ENCODE results near the gene SPOCK1.

Gene SPOCK1

GRCh38 chr5:137085206-137085605 is 413.9 kb downstream of the SPOCK1 start:
- Mint-ChIP-seq H3K27me3 (ENCODE audit: low read depth) (no peaks in the 10 kb centered on the region), H3K36me3 (ENCODE audit: low read depth) (no peaks in the 10 kb centered on the region), H3K4me1 (ENCODE audit: low read depth) (no peaks in the 10 kb centered on the region), H3K4me3 (no peak overlapping the region), H3K9me3 (no peaks in the 10 kb centered on the region), H3K27ac (no peak overlapping the region)
- DNase-seq (ENCODE audit: low spot score): no peak

DNA sequence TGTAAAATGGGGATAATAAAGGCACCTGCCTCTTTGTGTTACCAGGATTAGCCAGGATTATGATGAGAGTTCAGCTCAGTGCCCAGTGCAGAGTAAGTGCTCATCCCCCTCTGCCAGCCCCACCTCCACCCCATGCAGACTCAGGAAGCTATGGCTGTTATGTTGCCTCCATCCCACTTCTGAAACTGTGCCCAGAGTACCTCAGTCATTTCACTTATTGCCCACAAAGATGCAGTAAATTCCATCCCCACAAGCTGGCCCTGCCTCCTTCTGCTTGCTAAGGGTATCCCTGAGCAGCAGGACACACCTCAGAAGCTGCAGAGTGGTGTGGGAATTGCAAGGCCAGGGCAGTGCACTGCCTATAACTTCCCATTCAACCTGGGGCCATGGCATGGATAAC is 415.1 kb downstream of the SPOCK1 start:
- Mint-ChIP-seq H3K9me3 (no peaks in the 10 kb centered on the region), H3K27ac (no peak overlapping the region), H3K27me3 (ENCODE audit: low read depth) (no peaks in the 10 kb centered on the region), H3K4me1 (ENCODE audit: low read depth) (no peaks in the 10 kb centered on the region), H3K36me3 (ENCODE audit: low read depth) (no peaks in the 10 kb centered on the region), H3K4me3 (no peak overlapping the region)
- no peak for DNase-seq (ENCODE audit: low spot score)

- Mint-ChIP-seq H3K9me3 (no peaks in the 10 kb centered on the region), H3K4me3 (no peak overlapping the region), H3K36me3 (ENCODE audit: low read depth) (no peaks in the 10 kb centered on the region), H3K27ac (no peak overlapping the region), H3K27me3 (ENCODE audit: low read depth) (no peaks in the 10 kb centered on the region), H3K4me1 (ENCODE audit: low read depth) (no peaks in the 10 kb centered on the region)
- no peak for DNase-seq (ENCODE audit: low spot score)
These were observed 416.2 kb downstream of the SPOCK1 start for GRCh38 chr5:137082951-137083350.

DNA sequence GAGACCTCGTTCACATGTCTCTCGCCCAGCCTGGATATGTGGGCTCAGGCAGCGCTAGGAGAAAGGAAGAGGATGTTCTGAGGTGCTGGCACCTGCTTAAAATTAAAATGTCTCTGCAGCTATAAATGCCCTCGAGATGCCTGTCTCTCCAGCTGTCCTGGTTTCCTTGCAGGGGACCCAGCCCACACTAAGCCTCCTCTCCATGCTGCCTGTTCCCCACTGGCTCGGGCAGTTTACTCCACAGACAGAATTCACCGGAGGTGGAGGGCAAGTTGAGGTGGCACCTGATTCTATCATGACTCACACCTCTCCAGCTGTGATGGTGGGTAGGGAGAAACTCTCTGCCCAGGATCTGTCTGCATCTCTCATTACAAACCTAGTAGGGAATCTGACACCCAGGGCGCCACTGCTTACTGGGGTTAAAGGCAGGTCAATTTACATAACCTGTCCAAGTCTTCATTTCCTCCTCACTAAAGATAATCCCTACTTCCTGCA is 420.9 kb downstream of the SPOCK1 start:
- Mint-ChIP-seq H3K9me3 (no peaks in the 10 kb centered on the region), H3K27me3 (ENCODE audit: low read depth) (no peaks in the 10 kb centered on the region), H3K4me1 (ENCODE audit: low read depth) (no peaks in the 10 kb centered on the region), H3K4me3 (no peak overlapping the region), H3K27ac (no peak overlapping the region), H3K36me3 (ENCODE audit: low read depth) (no peaks in the 10 kb centered on the region)
- no peak for DNase-seq (ENCODE audit: low spot score)

- peak; percentile 4 for DNase-seq (ENCODE audit: low spot score)
- Mint-ChIP-seq H3K27ac (no peak overlapping the region), H3K4me3 (no peak overlapping the region), H3K9me3 (no peaks in the 10 kb centered on the region), H3K4me1 (ENCODE audit: low read depth) (no peaks in the 10 kb centered on the region), H3K27me3 (ENCODE audit: low read depth) (no peaks in the 10 kb centered on the region), H3K36me3 (ENCODE audit: low read depth) (no peaks in the 10 kb centered on the region)
These were observed 423.8 kb downstream of the SPOCK1 start for GRCh38 chr5:137075163-137075970.

DNA sequence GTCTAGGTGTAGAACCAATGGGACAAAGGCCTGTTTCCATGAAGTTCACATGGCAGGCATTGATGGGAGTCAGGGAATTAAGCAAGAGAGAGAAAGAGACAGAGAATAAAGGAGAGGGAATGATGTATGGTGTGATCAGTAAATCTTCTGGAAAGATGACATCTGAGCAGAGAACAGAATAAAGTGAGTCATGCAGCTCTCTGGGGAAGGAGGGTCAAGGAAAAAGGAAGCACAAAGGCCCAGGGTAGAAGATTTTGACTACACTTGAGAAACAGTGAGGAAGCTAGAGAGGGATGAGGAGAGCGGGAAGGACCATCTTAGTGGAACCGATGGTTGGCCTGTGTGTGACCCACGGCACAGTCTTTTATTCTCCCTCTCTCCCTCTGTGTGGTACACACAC is 425.9 kb downstream of the SPOCK1 start:
- H3K9me3 Mint-ChIP-seq: no peaks in the 10 kb centered on the region
- H3K4me1 Mint-ChIP-seq (ENCODE audit: low read depth): no peaks in the 10 kb centered on the region
- H3K27me3 Mint-ChIP-seq (ENCODE audit: low read depth): no peaks in the 10 kb centered on the region
- no peak overlapping the region for H3K4me3 Mint-ChIP-seq
- no peaks in the 10 kb centered on the region for H3K36me3 Mint-ChIP-seq (ENCODE audit: low read depth)
- H3K27ac Mint-ChIP-seq: no peak overlapping the region
- no peak for DNase-seq (ENCODE audit: low spot score)

DNA sequence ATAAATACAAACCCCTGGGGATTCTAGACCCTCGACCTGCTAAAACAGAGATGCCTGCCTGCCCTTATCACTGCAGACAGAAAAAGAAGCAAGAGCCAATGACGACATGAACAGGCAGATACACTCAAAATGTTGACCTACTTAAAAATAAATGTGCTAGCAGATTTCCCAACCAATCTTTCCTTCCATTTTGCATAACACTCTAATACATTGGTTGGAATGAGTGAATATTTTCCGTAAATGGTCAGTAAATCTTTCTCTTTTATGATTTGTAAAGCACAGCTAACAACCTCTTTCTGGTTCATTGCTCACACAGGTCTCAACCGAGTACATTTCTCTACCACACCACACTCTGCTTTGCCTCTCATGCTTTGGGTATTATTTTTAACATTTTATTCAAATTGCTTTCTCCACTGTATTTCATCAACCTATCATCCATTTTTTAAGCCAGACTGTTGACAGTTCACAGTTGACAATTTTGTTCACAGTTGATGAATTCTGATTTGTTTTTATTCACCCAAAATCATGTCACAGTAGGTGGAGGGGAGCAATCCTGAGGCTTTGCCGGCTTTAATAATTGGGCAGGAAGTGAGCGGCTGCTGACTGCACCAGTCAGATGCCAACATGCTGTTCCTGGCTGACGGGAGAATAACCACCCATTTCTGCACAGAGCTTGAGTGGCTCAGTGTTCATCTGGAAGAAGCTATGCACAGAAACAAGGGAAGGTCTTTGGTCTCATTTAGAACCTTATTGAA is 426.6 kb downstream of the SPOCK1 start:
- H3K4me3 Mint-ChIP-seq: no peak overlapping the region
- no peaks in the 10 kb centered on the region for H3K27me3 Mint-ChIP-seq (ENCODE audit: low read depth)
- DNase-seq (ENCODE audit: low spot score): no peak
- H3K36me3 Mint-ChIP-seq (ENCODE audit: low read depth): no peaks in the 10 kb centered on the region
- H3K9me3 Mint-ChIP-seq: no peaks in the 10 kb centered on the region
- no peak overlapping the region for H3K27ac Mint-ChIP-seq
- no peaks in the 10 kb centered on the region for H3K4me1 Mint-ChIP-seq (ENCODE audit: low read depth)

DNA sequence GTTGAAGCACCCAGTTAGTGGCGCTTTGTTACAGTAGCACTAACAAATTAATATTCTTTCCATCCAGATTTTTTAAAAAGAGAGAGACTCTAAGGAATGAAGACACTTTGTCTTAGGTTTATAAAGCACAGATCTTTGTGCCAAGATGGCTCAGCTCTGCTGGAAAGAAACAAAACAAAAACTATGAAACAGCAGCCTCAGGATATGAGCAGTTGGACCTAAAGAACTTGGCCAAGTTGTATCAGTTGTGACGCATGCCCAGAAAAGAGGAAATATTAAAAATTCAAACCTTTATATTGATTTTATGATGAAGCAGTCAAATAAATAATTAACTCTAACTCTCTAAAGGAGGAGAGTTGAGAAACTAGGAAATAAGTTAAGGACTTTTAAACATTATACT is 427.2 kb downstream of the SPOCK1 start:
- Mint-ChIP-seq H3K4me3 (no peak overlapping the region), H3K27ac (no peak overlapping the region), H3K36me3 (ENCODE audit: low read depth) (no peaks in the 10 kb centered on the region), H3K9me3 (no peaks in the 10 kb centered on the region), H3K4me1 (ENCODE audit: low read depth) (no peaks in the 10 kb centered on the region), H3K27me3 (ENCODE audit: low read depth) (no peaks in the 10 kb centered on the region)
- DNase-seq (ENCODE audit: low spot score): no peak

DNA sequence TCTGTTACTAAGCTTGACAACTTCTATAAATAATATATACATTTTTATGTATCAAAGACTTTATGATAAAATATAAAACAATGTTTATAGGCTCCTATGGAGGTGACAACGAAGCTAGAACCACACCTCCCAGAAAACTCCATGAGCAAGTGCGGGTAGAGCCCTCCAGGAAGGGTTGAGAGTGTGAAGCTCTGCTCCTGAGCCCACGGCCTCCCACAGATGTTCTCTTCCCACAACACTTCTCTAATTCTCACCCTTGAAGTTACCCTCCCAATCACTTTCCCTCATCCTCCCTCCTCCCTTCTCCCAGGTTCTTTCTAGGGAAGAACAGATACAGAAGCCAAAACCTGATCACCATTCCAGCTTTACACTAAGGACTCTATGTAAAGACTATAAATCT is 427.6 kb downstream of the SPOCK1 start:
- H3K4me3 Mint-ChIP-seq: no peak overlapping the region
- H3K27me3 Mint-ChIP-seq (ENCODE audit: low read depth): no peaks in the 10 kb centered on the region
- no peaks in the 10 kb centered on the region for H3K4me1 Mint-ChIP-seq (ENCODE audit: low read depth)
- DNase-seq (ENCODE audit: low spot score): no peak
- no peak overlapping the region for H3K27ac Mint-ChIP-seq
- H3K36me3 Mint-ChIP-seq (ENCODE audit: low read depth): no peaks in the 10 kb centered on the region
- H3K9me3 Mint-ChIP-seq: no peaks in the 10 kb centered on the region

DNA sequence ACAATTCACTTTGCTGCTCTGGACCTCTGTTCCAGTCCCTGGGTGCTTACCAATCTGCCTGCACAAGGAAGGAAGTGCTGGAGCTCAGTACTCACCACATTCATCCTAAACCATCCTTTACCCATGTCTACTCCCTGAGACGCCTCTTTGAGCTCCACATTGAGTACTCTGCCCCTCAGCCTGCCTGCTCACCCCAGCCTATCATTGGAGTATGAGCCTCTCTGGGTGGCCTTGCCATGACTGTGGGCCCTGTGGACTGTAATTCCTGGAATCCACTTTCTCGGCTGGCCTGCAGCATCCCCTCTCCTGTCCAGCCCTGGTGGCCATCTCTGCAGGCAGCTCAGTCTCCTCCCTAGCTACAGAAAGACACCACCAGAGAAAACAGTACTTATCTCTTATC is 428.6 kb downstream of the SPOCK1 start:
- Mint-ChIP-seq H3K36me3 (ENCODE audit: low read depth) (no peaks in the 10 kb centered on the region), H3K27ac (no peak overlapping the region), H3K4me3 (no peak overlapping the region), H3K9me3 (no peaks in the 10 kb centered on the region), H3K27me3 (ENCODE audit: low read depth) (no peaks in the 10 kb centered on the region), H3K4me1 (ENCODE audit: low read depth) (no peaks in the 10 kb centered on the region)
- no peak for DNase-seq (ENCODE audit: low spot score)

DNA sequence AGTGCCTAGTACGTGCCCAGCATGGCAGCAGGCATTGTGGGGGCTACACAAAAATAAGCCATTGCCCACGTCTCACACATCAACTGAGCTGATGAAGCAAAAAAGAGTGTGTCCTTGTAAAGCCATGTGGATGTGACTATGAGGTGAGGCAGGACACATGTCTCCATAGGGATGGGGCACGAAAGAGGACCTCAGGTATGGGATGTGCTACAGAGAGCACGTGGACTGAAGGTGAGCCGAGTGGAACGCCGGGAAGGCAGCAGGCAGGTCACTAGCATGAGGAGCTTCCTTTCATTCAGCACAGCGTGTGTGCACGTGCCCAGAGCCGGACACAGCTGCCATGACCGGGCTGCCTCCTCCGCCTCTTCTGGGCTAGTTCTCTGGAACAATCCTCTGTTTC is 429.8 kb downstream of the SPOCK1 start:
- Mint-ChIP-seq H3K4me1 (ENCODE audit: low read depth) (no peaks in the 10 kb centered on the region), H3K4me3 (no peak overlapping the region), H3K36me3 (ENCODE audit: low read depth) (no peaks in the 10 kb centered on the region), H3K9me3 (no peaks in the 10 kb centered on the region), H3K27ac (no peak overlapping the region), H3K27me3 (ENCODE audit: low read depth) (no peaks in the 10 kb centered on the region)
- no peak for DNase-seq (ENCODE audit: low spot score)

GRCh38 chr5:137061382-137061781 is 437.7 kb downstream of the SPOCK1 start:
- DNase-seq (ENCODE audit: low spot score): no peak
- no peak overlapping the region for H3K27ac Mint-ChIP-seq
- no peaks in the 10 kb centered on the region for H3K9me3 Mint-ChIP-seq
- H3K36me3 Mint-ChIP-seq (ENCODE audit: low read depth): no peaks in the 10 kb centered on the region
- H3K4me1 Mint-ChIP-seq (ENCODE audit: low read depth): no peaks in the 10 kb centered on the region
- H3K4me3 Mint-ChIP-seq: no peak overlapping the region
- no peaks in the 10 kb centered on the region for H3K27me3 Mint-ChIP-seq (ENCODE audit: low read depth)

GRCh38 chr5:137058089-137058488 is 441.0 kb downstream of the SPOCK1 start:
- Mint-ChIP-seq H3K27me3 (ENCODE audit: low read depth) (no peaks in the 10 kb centered on the region), H3K4me1 (ENCODE audit: low read depth) (no peaks in the 10 kb centered on the region), H3K36me3 (ENCODE audit: low read depth) (no peaks in the 10 kb centered on the region), H3K4me3 (no peak overlapping the region), H3K9me3 (no peaks in the 10 kb centered on the region), H3K27ac (no peak overlapping the region)
- DNase-seq (ENCODE audit: low spot score): no peak

DNA sequence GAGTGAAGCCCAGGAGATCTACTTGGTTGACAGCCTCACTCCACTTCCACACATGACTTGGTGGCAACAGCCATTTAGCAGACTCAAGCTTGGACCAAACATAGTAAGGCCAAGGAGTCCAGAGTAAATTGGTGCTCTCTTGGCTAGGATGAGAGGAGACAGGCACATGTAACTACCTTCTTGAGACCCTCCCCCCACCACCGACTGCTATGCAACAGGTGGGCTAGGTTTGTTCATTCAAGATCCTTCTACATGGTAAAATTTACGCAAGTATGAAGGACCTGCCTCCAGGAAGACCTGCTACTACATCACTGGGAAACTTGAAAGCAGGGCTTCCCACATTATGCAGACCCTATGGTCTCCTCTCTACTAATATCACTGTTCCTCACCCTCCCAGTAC is 442.4 kb downstream of the SPOCK1 start:
- H3K27ac Mint-ChIP-seq: no peak overlapping the region
- DNase-seq (ENCODE audit: low spot score): no peak
- no peaks in the 10 kb centered on the region for H3K4me1 Mint-ChIP-seq (ENCODE audit: low read depth)
- no peaks in the 10 kb centered on the region for H3K9me3 Mint-ChIP-seq
- H3K36me3 Mint-ChIP-seq (ENCODE audit: low read depth): no peaks in the 10 kb centered on the region
- no peaks in the 10 kb centered on the region for H3K27me3 Mint-ChIP-seq (ENCODE audit: low read depth)
- H3K4me3 Mint-ChIP-seq: no peak overlapping the region

All from T-helper 2 cell treated with Interferon-gamma antibody and Interleukin-4, amounts not matched to agents 5 μg/mL and 100 μg/mL, for 36 hours (primary cell).